RKO (cell line): ENCODE results near the gene TELO2.

ENCODE experiments used
- DNase-seq: peaks from one replicate; pipeline ENCODE4 v3.0.0-alpha.2; 2016; ENCODE audit warnings: low spot score

TELO2 gene

DNA sequence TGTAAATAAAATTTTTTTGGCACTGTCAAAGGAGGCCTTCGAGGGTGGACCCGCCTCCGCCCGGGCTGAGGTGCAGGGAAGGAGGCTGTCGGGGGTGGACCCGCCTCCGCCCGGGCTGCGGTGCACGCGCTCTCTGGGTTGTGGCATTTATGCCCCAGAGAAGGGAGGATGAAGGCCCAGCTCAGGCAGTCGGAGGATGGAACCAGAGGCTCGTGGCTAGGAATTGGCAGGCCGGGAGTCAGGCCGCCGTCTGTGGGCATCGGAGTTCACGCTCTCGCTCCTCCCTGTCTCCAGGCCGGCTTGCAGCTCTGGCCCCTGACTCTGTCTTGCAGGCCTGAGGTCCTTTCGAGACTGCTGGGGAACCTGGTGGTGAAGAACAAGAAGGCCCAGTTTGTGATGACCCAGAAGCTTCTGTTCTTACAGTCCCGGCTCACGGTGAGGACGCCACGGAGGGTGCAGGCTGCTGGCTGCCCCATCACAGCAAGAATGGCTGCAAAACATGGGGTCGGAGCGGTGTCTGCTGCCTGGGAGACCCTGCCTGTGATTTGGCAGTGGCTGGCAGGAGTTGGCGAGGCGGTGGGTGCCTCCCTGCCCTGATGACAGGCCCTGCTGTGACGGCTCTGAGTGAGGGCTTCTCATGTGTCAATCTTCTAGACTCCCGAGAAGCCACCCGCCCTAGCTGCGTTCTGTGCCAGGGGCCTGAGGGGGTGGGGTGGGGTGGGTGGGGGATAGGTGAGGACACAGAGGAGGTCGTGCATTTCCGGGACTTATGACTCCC lies 5.9 kb downstream of the TELO2 start:
- no peak for DNase-seq

DNA sequence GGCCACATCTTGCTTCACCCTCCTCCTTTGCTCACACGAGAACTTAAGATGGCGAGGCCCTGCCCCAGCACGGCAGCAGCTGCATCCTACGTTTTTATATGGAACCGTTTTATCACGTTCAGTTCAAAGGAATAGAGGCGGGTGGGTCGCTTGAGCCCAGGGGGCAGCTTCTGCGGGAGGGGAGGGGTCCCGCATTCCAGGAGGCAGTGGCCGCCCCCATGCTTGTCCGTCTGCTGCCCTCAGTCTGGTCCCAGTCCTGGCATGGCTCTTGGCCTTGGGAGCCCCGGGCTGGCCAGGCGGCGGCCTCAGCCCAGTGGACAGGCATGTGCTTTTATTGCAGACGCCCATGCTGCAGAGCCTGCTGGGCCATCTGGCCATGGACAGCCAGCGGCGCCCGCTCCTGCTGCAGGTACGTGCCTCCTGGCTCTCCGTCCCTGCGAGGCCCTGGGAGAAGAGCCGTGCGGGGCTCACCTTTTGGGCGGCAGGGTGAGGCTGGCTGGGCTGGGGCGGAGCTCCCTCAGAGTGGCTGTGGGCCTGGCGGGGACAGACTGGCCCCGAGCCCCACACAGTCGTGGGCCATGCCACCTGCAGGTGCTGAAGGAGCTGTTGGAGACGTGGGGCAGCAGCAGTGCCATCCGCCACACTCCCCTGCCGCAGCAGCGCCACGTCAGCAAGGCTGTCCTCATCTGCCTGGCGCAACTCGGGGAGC lies 6.8 kb downstream of the TELO2 start:
- DNase-seq = no peak

DNA sequence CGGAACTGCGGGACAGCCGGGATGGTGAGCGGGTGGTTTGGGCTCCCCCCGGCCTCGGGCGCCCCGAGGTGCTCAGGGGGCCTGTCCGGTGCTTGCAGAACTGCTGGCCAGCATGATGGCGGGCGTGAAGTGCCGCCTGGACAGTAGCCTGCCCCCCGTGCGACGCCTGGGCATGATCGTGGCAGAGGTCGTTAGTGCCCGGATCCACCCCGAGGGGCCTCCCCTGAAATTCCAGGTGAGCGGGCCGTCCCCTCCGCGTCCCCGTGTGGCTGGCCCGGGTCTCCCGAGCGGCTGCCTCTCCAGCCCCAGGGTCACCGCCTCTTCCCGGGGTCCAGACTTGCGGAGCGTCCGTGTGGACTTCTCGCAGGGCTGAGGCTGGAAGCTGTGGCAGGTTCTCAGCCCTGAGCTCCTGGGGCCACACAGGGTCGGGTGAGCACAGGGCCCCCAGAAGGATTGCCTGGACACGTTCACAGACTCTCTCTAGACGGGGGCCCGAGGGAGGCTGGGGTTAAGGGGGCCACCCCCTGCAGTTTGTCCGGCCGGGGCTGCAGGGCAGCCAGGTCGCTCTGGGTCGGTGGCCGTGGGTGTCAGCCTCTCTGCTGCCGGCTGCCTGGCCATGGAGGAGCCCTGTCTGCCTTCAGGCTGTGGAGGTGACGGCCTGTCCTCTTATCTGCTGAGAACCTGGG lies 7.4 kb downstream of the TELO2 start:
- no peak for DNase-seq

DNA sequence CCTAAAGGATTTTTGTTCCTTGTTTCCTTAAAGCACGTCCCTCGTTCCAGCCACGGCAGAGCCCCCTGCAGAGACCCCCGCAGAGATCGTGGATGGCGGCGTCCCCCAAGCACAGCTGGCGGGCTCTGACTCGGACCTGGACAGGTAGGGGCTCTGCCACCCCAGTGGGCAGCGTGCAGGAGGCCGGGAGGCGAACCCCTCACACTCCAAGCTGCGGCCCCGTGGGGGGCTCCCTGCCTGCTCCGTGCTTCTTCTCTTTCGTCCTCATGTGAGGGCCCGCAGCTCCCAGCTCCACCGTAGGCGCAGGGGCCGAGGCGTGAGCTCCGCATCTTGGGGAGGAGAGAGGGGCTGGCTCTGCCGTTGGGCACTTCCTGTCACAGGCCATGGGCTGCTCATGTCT lies 8.5 kb downstream of the TELO2 start:
- DNase-seq = no peak

DNA sequence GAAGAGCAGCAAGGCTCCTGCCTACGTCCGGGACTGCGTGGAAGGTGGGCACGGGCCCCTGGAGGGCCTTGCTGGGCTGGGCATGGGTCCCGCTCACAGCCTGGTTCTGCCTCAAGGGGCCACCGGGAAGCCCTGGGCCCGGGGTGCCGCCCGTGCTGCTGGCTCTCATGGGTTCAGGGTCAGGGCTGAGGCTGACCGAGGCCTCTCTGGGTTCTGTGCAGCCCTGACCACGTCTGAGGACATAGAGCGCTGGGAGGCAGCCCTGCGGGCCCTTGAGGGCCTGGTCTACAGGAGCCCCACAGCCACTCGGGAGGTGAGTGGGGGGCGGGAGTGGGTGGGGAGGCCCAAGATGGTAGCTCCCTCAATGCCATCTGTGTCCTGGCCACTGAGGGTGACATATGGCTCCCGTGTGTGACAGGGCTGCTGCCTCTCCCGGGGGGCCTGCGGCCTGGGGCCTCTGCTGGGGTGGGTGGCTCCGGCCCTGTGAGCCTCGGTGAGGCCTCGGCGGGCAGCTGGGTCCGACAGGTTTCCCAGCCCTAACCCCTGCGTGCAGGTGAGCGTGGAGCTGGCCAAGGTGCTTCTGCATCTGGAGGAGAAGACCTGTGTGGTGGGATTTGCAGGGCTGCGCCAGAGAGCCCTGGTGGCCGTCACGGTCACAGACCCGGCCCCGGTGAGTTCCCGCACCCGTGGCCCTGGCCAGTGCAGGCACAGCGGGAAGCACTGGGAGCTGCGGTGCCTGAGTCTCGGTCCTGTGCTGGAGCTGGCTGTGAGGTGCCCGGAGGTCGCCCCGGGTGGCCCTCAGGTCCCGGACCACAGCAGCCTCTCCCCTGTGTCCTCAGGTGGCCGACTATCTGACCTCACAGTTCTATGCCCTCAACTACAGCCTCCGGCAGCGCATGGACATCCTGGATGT lies 9.2 kb downstream of the TELO2 start:
- DNase-seq = no peak

DNA sequence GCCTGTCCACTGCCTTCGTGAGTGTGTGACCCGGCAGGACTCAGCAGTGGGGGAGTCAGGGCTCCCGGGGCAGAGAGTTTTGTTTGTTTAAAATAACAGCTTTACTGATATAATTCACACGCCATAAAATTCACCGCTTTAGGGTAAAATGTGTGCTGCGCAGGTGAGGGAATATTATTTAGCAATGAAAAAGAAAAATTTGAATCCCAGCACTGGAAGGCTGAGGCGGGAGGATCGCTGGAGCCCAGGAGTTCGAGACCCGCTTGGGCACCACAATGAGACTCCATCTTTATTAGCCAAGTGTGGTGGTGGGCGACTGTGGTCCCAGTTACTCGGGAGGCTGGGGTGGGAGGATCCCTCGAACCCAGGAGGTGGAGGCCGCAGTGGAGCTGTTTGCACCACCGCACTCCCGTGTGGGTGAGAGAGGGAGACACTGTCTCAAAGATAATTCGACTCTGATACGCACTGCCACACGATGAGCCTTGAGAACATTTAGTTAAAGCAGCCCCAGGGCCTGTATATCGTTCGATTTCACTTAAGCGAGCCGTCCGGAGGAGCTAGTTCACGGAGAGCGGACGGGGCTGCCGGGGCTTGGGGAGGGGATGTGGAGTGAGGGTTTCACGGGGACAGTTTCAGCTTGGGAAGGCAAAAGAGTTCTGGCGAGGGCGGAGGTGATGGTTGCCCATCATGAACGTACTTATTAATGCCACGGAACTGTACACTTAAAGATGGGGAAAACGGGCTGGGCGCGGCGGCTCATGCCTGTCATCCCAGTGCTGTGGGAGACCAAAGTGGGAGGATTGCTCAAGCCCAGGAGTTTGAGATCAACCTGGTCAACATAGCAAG lies 10.2 kb downstream of the TELO2 start:
- no peak for DNase-seq

DNA sequence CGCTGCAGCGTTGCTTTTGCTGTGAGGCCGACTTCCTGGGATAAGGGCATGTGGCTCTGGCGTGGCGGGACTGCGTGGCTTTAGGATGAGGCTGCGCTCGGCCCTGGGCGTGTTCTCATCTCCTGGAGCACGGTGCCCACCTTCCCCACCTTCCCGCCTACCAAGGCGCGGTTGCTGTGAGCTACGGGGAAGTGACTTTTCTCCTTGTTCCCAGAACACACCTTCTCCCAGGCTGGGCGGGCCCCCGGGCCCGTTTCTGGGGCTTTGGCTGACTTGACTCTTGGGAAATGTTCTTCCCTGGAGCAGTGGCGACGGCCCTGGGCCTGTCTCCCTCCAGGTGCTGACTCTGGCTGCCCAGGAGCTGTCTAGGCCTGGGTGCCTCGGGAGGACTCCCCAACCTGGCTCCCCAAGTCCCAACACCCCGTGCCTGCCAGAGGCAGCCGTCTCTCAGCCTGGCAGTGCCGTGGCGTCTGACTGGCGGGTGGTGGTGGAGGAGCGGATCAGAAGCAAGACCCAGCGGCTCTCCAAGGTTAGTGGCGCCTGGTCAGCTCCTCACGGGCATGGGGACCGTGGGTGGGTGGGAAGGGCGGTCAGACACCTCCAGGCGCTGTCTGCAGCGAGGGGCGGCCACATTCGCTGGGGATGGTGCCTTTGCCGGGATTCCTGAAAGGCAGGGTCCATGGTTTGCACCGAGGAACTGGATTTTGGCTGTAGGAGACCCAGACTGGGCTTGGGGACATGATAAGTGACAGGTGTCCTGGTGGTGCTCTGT lies 12.1 kb downstream of the TELO2 start:
- DNase-seq = no peak

DNA sequence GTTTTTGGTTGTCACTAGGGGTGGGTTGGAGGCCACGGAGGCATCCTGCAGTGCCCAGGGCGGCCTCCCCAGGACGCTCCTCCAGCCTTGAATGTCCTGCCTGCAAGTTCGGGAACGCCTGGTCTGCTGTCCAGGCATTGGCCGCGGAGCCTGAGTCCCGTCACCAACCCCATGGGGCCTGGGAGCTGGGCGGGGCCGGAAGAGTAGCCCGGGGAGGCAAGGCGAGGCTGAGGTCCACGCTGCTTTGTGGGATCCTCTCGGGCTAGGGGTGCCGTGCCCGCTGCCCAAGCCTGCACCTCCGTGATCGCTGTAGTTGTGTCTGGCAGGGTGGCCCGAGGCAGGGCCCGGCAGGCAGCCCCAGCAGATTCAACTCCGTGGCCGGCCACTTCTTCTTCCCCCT lies 12.8 kb downstream of the TELO2 start:
- no peak for DNase-seq

DNA sequence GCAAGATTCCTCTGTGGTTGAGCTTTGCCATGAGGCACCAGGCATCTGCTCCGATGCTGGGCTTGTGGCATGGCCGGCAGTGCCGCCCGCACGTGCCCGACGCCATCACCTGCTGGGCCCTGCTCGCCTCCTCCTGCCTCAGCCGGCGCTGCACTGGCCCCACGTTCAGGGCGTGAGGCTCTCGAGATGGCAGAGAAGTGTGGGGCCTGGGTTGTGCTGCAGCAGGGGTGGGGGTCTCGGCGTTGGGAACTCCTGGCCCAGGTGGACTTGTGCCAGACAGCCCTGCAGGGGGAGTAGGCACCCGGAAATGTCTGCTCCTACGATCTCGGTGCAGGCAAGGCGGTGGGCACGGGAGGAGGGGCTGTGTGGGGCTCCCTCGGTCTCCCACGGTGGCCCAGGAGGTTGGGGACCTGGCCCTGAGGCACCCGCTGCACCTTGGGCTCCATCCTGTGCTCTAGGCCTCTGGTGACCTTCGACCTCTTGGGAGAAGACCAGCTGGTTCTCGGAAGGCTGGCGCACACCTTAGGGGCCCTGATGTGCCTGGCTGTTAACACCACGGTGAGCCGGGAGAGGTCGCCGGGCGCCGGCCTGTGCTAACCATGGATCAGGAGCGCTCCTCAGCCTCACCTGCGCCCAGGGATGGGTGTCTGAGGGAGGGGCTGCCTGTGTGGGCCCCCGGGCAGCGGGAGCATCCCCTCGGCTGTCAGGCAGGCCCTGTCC lies 13.5 kb downstream of the TELO2 start:
- DNase-seq = no peak

DNA sequence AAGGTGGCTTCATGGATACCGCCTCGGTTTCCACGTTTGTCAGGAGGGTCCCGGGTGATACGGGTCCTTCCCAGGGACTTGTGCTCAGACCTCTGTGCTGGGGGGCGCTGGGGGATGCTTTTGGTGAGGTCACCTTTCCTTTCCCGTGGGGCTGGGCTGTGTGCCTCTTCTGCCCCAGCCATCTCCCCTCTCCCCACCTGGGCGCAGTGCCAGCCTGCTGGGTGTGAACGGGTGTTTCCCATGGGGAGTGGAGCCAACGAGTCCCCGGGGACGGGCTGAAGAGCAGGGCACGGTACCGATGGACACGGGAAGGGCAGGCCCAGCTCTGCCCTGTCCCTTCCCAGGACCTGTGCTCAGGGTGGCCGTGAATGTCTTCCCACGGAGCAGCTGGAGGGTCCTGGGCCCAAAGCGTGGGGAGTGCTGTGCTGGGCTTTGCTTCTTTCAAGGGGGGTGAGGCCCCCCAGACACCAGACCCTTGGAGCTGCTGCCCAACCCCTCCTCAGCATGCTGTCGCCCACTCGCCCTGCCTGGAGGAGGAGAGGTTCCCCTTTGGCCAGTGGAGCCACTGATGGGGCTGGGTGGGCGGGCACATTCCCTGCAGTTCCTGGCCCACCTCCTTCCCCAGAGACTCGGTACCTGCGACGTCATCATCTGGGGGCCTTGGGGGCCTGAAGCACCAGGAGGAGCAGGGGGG lies 15.5 kb downstream of the TELO2 start:
- no peak for DNase-seq

DNA sequence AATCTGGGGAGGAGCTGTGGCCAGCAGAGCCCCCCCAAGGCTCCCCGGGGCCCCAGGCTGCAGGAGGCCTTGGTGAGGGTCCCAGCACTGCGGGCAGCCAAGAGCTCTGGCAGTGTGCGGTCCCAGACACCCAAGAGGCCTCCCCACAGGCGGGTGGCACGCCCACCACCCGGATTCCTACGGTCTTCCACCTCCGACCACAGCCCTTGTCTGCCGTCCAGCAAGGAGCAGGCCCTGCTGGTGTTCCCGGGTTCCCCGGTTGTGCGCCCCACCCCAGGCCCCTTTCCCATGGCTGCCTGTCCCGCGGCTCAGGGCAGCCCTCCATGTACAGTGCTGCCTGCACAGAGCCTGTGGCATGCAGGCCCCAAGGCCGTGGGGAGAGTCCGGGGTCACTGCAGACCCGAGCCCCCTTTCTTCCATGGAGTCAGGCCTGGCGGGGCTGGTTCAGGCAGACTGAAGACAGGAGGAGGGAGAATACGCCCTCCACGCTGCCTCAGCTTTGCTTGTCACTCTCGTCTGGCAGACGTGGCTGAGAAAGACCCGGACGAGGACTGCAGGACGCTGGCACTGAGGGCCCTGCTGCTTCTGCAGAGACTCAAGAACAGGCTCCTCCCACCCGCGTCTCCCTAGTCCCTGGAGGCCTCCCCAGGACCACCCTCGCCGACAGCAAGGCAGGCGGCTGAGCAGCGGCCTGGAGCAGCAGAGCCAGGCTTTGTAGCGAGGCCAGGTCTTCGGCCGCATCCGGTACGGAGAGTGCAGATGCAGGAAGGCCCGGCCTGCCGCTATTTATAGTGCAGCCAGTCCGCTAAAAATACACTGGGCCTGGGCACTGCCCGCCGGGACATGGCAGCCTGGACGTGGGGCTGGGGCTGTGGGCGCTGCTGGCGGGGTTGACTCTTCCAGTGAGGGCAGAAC lies 16.4 kb downstream of the TELO2 start:
- no peak for DNase-seq

DNA sequence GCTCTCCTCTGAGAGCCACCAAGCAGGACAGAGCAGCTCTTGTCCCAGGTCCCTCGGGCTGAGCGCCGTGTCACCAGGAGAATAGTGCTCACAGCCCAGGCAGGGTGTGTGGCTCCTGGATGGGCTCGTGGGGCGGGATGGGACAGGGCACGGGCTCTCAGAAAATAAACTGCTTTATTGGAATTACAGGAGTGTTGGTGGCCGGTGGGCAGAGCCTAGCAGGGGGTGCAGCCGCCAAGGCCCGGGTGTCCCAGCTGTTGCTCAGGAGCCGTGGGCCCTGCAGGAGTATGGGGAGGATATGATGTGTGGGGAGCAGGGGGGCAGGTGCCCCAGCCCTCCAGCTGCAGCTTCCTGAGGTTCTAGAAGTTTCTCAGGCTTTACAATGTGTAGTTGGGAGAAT lies 17.1 kb downstream of the TELO2 start:
- no peak for DNase-seq

DNA sequence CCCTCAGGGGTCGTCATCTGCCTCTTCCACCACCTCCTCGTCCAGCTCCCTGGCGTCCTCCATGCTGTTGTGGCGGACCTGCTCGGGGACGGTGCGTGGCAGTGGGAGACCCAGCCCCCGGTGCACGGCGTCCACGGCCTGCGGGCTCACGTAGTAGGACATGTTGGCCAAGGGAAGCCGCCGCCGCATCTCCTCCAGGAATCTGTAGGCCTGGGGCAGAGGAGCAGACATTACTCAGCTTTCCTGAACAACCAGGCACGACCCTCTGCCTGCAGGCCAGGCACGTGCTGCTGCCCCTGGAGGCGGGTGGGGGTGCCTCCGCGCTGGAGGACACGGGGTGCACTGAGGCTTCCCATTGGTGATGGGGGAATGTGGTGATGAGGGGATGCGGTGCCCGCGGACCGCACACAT lies 17.8 kb downstream of the TELO2 start:
- DNase-seq = no peak

DNA sequence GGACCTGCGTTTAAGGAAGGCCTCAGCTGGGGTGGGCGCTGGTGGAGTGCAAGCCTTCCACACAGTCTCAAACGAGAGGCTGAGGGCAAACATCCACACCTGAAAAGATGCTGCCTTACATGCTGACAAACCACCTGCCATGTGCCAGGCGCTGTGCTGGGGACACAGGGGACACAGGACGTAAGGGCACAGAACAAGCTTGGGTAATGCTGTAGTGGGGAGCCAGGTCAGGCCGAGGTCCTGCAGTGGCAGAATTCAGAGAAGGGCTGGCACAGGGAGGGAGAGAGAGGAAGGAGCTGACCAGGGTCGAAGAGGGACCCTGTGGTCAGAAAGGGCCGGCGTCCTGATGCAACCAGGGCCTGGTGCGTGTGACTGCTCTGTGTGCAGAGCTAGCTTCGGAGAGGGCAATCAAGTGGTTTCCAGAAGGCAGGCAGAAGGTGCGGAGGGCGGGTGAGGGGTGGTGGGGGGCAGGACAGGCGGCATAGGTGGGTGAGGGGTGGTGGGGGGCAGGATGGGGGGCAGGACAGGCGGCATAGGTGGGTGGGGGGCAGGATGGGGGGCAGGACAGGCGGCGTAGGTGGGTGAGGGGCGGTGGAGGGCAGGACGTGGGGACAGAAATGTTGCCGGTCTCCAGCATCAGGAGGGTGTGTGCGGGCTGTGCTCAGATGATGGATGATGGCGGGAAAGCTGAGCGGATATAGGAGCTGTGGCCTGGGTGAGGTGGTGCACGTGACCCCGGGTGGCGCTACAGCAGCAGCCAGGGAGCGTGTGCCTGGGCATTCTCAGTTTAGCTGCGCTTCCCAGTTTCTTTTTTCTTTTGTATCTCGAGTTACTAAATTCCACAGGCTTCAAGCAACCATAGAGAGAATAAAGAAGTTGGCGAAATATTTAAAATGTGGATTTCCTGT lies 18.8 kb downstream of the TELO2 start:
- DNase-seq = no peak

DNA sequence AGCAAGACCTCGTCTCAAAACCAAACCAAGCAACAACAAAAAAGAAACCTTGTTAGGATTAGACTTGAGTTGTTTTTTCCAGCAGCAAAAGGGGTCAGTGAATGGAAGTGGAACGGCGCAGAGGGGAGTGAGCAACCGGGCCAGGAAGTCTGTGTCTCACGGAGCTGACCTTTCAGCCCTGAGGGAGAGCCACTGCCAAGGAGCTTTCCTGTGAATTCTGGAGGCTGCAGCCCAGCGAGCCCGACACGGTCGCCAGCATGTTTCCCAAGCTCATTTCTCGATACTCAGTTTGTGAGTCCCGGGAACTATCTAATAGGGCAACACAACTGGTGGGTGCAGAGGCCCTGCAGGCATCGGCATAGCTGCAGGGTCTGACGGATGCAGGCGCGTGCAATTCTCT lies 19.6 kb downstream of the TELO2 start:
- DNase-seq = no peak

DNA sequence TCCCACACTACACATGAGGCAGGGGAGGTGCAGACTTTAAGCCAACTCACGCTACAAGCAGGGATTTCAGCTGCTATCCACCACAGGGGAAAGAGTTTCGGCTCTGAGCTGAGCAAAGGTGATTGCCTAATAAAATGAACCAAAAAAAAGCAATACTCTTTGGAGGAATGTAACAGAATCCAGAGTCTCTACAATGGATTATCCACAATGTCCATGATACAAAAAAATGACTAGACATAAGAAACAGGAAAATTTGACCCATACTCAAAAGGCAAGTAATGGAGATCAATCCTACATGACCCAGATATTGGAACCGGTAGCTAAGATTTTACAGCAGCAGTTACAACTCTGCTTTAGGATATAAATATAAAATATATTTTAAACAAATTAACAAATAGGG lies 21.3 kb downstream of the TELO2 start:
- no peak for DNase-seq

DNA sequence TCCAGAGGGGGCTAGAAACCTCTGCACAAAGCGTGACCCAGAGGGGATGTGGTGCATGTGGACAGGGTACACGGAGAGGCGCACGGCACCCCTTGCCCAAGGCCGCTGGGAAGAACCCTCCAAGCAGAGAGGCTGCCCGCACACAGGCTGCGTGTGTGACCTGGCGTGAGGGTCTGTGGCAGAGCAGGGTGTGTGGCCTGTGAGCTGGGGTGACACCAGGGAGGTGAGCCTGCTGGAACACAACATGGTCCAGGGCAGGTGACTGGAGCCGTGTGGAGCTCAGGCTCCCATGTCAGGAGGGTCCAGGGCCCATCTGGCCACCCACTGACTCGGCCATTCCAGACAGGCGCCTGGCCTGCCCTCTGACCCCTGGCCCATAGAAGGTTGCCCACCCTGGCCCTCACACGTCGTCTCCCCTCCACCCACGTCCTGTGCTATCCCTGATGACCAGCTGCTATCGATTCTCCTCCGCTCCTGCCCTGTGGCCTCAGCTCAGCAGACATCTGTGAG lies 25.5 kb downstream of the TELO2 start:
- DNase-seq = no peak
